Erythroblast (primary cell): ENCODE measurements around the gene NOS1AP.
"Not testable (repeated sequence)": the region's sequence is repeated elsewhere in the genome, so short reads cannot be mapped to it uniquely, and the experiment has no call there.

ENCODE experiments used
- DNase-seq, 2 experiments: peaks; one replicate each; lab custom pipeline; 2025; lab: John Stamatoyannopoulos, UW
- GATA1 ChIP-seq: IDR thresholded peaks from 2 replicates; pipeline ENCODE4 v1.6.1; 2011; ENCODE audit warnings: low read depth, mild to moderate bottlenecking, control low read depth, low read length, moderate library complexity
- POLR2A ChIP-seq: IDR thresholded peaks from 2 replicates; pipeline ENCODE4 v1.6.1; 2011; ENCODE audit warnings: mild to moderate bottlenecking, low read length

The NOS1AP gene

GRCh38 chr1:162165528-162165927 is 96.0 kb downstream of the NOS1AP start:
- no peak for DNase-seq
- TF ChIP-seq POLR2A: no peak
- TF ChIP-seq GATA1: no peak

- no peak for DNase-seq
- TF ChIP-seq POLR2A (no peak), GATA1 (no peak)
Measured at GRCh38 chr1:162166917-162167615, 97.6 kb downstream of the NOS1AP start.

GRCh38 chr1:162168261-162168660 is 98.8 kb downstream of the NOS1AP start:
- no peak for DNase-seq
- no peak for TF ChIP-seq POLR2A

- DNase-seq: no peak
- TF ChIP-seq GATA1: no peak
- no peak for TF ChIP-seq POLR2A
Measured at GRCh38 chr1:162169031-162169790, 99.7 kb downstream of the NOS1AP start.

- TF ChIP-seq GATA1: no peak
- no peak for TF ChIP-seq POLR2A
- no peak for DNase-seq
Measured at GRCh38 chr1:162171111-162171510, 101.6 kb downstream of the NOS1AP start.

- DNase-seq: no peak
- no peak for TF ChIP-seq POLR2A
- TF ChIP-seq GATA1: no peak
Measured at GRCh38 chr1:162172311-162173102, 103.0 kb downstream of the NOS1AP start.

GRCh38 chr1:162173607-162174006 is 104.1 kb downstream of the NOS1AP start:
- not testable (repeated sequence) for DNase-seq

GRCh38 chr1:162174027-162174426 is 104.5 kb downstream of the NOS1AP start:
- DNase-seq: not testable (repeated sequence)

GRCh38 chr1:162175379-162176081 is 106.0 kb downstream of the NOS1AP start:
- no peak for DNase-seq
- TF ChIP-seq POLR2A: no peak
- no peak for TF ChIP-seq GATA1

- no peak for DNase-seq
Measured at GRCh38 chr1:162177126-162177525, 107.6 kb downstream of the NOS1AP start.

GRCh38 chr1:162178432-162178831 is 108.9 kb downstream of the NOS1AP start:
- TF ChIP-seq GATA1 (no peak), POLR2A (no peak)
- DNase-seq: no peak

More at GRCh38 chr1:162177126-162177525, 107.6 kb downstream of the NOS1AP start:
- no peak for TF ChIP-seq POLR2A
- no peak for TF ChIP-seq GATA1

- TF ChIP-seq GATA1 (no peak), POLR2A (no peak)
- no peak for DNase-seq
Measured at GRCh38 chr1:162179121-162179520, 109.6 kb downstream of the NOS1AP start.

GRCh38 chr1:162180813-162181212 is 111.3 kb downstream of the NOS1AP start:
- DNase-seq: no peak
- TF ChIP-seq GATA1 (no peak), POLR2A (no peak)

- no peak for DNase-seq
- TF ChIP-seq POLR2A: no peak
- TF ChIP-seq GATA1: no peak
Measured at GRCh38 chr1:162182090-162182489, 112.6 kb downstream of the NOS1AP start.
